A204.1 (cell line): Measurements from ENCODE around the gene LDLRAD2.
"Not testable (repeated sequence)": the region's sequence is repeated elsewhere in the genome, so short reads cannot be mapped to it uniquely, and the experiment has no call there.

Experiments used
- FAIRE-seq: peaks from 2 replicates; lab custom pipeline; 2012; peaks lifted over from hg19 to GRCh38; lab: Jason Lieb, UNC

The LDLRAD2 gene

GRCh38 chr1:21783679-21784603, 28.1 kb upstream of the LDLRAD2 start:
- no peak for FAIRE-seq

GRCh38 chr1:21785764-21786163, 26.3 kb upstream of the LDLRAD2 start:
- FAIRE-seq: not testable (repeated sequence)

DNA sequence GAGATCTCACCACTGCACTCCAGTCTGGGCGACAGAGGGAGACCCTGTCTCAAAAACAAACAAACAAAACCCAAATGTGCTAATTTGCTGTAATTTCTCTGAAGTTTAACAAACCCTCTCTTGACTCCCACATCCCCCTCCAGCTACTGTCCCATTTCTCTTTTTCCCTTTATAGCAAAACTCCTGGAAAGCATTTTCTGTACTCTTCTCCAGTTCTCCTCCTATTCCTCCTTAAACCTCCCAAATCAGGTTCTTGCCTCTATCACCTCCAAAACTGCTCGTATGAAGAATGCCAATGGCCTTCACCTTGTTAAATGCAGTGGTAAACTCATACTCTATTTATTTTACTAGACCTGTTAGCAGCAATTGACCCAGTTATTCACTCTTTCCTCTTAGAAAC, 25.4 kb upstream of the LDLRAD2 start:
- FAIRE-seq: no peak

- FAIRE-seq: no peak
Measured at GRCh38 chr1:21793104-21793503, 19.0 kb upstream of the LDLRAD2 start.

DNA sequence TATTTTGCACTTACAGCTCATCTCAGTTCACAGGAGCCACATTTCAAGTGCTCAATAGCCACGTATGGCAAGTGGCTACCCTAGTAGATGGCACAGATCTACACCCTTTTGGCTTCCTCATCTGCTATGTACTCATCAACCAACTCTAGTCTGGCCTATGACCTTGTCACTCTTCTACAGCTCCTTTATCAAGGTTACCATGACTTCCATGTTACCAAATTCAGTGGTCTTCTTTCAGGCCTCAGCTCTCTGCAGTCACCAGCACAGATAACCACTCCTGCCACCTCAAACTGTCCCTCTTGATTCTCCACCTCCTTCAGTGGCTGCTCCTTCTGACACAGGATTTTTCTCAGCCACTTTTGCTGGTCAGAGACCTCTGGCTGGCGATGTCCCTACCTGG, 17.4 kb upstream of the LDLRAD2 start:
- FAIRE-seq: no peak

DNA sequence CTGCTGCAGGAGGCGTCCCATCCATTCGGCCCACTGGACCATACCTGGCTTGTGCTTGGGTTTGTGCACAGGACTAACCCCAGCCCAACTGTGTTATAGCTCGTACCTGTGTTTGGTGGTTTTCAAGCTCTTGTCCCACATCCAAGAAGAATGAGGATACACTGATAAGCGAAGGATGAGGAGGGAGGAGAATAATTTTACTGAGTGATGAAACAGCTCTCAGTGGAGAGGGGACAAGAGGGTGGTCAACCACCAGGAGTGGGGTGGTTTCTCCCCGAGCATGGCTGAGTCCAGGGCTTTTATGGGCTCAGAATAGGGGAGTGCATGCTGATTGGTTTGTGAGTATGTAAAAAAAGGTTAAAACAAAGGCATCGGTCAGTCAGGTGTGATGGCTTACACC, 17.0 kb upstream of the LDLRAD2 start:
- no peak for FAIRE-seq

DNA sequence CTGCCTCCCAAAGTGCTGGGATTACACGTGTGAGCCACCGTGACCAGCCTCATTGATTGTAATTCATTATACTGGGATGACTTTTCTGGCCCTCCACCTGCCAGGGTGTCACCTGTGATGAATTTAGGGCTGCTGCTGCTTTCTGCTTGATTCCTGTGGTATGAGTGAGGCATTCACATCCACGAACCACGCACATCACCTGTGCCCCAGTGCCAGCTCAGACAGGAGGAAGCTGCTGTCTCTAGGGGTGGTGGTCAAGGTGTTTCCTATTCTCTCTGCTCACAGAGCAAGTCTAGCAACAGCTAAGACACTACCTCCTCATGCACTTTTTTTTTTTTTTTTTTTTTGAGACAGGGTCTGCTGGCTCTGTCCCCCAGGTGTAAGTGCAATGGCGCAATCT, 12.3 kb upstream of the LDLRAD2 start:
- FAIRE-seq: no peak

DNA sequence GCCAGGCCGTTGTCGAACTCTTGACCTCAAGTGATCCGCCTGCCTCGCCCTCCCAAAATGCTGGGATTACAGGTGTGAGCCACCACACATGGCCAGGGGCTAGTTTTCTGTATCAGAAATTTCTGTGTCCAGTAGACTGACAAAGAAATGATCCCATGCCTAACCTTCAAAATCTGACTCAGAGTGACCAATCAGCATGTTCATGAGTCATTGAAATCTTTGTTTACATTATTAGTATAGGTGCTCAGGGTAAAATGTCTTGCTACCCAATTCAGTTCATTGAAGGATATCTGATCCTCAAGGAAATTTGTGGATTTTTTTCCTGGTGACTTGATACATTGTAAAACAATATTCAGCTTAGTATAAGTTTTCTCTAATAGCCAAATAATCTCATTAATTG, 11.0 kb upstream of the LDLRAD2 start:
- no peak for FAIRE-seq

GRCh38 chr1:21804536-21804935, 7.5 kb upstream of the LDLRAD2 start:
- FAIRE-seq: no peak

DNA sequence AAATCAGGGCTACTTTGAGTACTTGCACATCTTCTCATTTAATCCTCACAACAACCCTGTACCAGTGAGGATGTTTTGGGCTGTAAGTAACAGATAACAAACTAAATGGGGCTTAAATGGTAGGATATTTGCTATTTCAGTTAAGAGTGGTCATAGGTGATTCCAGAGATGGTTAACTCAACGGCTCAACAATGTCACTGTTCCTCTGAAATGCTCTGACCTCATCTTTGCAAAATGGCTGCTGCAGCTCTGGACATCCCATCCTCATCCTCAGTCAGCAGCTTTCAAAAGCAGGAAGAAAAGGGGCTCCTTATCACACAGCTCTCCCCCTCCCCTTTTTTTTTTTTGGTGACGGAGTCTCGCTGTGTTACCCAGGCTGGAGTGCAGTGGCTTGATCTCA, 1.5 kb downstream of the LDLRAD2 start:
- FAIRE-seq: no peak

GRCh38 chr1:21814241-21814918, 2.3 kb downstream of the LDLRAD2 start:
- FAIRE-seq: no peak

- no peak for FAIRE-seq
Measured at GRCh38 chr1:21814981-21815582, 3.0 kb downstream of the LDLRAD2 start.

- FAIRE-seq: no peak
Measured at GRCh38 chr1:21815724-21816321, 3.8 kb downstream of the LDLRAD2 start.

- no peak for FAIRE-seq
Measured at GRCh38 chr1:21816602-21817302, 4.7 kb downstream of the LDLRAD2 start.

GRCh38 chr1:21818656-21819055, 6.6 kb downstream of the LDLRAD2 start:
- no peak for FAIRE-seq

DNA sequence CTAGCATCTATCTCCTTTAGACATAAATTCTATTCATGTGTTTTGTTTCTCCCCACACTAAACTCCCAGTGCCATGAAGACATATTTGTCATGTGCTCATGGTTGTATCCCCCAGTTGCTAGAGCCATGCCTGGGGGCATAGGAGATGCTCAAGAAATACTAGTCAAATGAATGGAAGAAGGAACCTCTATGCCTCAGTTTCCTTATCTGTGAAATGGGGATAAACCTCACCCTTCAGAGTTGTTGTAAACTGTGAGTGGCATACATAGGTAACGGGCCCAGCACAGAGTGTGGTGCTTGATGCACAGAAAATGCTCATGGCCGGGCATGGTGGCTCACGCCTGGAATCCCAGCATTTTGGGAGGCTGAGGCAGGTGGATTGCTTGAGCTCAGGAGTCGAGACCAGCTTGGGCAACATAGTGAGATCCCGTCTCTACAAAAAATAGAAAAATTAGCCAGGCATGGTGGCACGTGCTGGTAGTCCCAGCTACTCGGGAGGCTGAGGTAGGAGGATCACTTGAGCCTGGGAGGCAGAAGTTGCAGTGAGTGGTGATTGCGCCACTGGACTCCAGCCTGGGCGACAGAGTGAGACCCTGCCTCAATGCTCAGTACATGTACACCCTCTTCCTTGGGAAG, 8.7 kb downstream of the LDLRAD2 start:
- FAIRE-seq: no peak

GRCh38 chr1:21821385-21822019, 9.4 kb downstream of the LDLRAD2 start:
- FAIRE-seq: no peak

- no peak for FAIRE-seq
Measured at GRCh38 chr1:21822349-21822748, 10.3 kb downstream of the LDLRAD2 start.

DNA sequence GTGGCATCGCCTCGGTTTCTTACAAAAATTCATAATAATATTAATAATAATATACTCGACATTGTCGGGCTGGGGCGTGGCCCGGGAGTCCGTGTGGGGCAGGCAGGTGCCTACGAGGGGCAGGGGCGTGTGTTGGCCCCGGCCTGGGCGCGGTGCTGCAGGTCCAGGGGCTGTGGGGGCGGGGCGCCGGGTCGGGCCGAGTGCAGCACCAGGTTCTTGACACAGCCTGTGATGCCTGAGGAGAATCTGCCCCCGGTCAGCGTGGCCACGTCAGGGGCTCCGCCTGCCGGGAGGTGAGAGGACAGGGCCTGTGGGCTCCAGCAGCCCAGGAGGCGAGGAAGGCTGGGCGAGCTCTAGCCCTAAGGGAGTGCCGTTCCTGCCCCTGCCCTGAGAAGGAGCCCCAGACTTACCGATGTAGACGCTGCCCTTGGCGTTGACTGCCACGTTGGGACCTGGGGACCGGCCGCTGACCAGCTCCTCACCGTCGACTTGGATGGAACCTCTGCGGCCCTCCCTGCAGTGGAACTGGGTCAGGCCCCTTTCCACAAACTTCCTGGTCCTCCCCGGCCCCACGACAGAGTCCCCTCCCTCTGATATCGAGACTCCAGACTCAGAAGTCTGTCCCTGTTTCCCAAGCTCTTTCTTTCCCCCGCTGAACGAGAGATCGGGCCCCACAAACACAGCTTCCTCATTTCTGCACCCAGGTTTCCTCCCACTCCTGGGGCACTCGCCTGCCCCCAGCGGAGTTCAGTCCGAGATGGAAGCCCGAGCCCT, 11.3 kb downstream of the LDLRAD2 start:
- FAIRE-seq: no peak

- no peak for FAIRE-seq
Measured at GRCh38 chr1:21823980-21824702, 12.1 kb downstream of the LDLRAD2 start.
